A549 treated with DMSO at 1 μM for 4 hours (cell line): ENCODE results near the gene IRX2. TPM values are rescaled to one million over a fixed set of nuclear protein-coding genes. Genes with fewer than 3 reads are reported as not detected.

Experiments used
- total RNA-seq: library from RNA; stranded (reverse); fragments of 200-300 nt; extraction: Qiagen RNA extraction; gene quantifications from 5 replicates; pipeline ENCODE4 v1.2.3, GENCODE V29; 2022; ENCODE audit warnings: low read depth

IRX2 gene
- total RNA-seq = 1.1 to 1.7 TPM (median 1.4 TPM) in 5 replicates

DNA sequence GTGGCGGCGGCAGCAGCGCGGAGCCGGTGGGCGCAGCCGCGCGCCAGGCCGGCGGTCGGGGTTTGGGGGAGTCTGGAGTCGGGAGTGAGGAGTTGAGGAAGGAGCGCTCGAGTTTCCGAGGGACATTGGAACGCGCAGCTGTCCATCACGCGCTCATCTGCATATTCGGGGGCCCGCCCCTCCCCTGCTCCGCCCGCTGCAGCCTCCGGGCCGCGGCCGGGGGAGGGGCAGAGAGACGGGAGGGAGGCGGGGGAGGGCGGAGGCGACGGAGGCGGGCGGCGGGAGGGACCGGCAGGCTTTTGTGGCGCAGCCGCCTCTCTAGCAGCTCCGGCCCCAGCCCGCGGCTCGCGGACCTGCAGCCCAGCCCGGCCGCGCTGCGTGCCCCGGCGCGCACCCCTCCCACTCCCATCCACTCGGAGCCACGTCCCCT, at the start of gene IRX2:
Gene IRX2, minus strand, starts transcription at position 86 of the 430 bp plus-strand sequence. CDS start 264 bp downstream, outside the sequence.

